ENCODE results near the gene MAPK10. TPM values are rescaled to one million over a fixed set of nuclear protein-coding genes. Genes with fewer than 3 reads are reported as not detected.
"Not testable (repeated sequence)": the region's sequence is repeated elsewhere in the genome, so short reads cannot be mapped to it uniquely, and the experiment has no call there.

MAPK10 gene
- total RNA-seq, 4 donors from 2014 or later, result 4.1 to 50.0 (median 9.4) TPM

- Histone ChIP-seq H3K4me1 (no peaks in the 10 kb centered on the region), H3K4me3 (no peak overlapping the region), H3K27ac (no peak overlapping the region), H3K9me3 (peaks cover 3 to 5% of the 10 kb centered on the region in 2 donors), H3K27me3 (no peaks in the 10 kb centered on the region), H3K36me3 (no peaks in the 10 kb centered on the region)
- no peak for DNase-seq
- TF ChIP-seq CTCF (IDR thresholded peaks at IDR 0.05) (no peak), POLR2AphosphoS5 (IDR thresholded peaks at IDR 0.05) (no peak), POLR2A (IDR thresholded peaks at IDR 0.05) (no peak), EP300 (IDR thresholded peaks at IDR 0.05; ENCODE audit: low read depth) (no peak)
- WGBS, 2 donors (ENCODE audit: low coverage in 1 of 2), result 93% methylated on average over 1 of the region's 1 CpG; no CpG with 5 or more reads in 1 of the 2 donors
- in situ Hi-C loops (cut with MboI; ENCODE audit: low pct_ligation_motif_present in 1 of 4, low pct_unique_long_range_greater_than_20kb in 1 of 4, low sequenced_read_pairs in 3 of 4) (no loop called here), intact Hi-C loops (cut with DNase I; ENCODE audit: low total_unique reads) (no loop called here)
Observed at GRCh38 chr4:86181585-86181984, 178.3 kb downstream of the MAPK10 start.

DNA sequence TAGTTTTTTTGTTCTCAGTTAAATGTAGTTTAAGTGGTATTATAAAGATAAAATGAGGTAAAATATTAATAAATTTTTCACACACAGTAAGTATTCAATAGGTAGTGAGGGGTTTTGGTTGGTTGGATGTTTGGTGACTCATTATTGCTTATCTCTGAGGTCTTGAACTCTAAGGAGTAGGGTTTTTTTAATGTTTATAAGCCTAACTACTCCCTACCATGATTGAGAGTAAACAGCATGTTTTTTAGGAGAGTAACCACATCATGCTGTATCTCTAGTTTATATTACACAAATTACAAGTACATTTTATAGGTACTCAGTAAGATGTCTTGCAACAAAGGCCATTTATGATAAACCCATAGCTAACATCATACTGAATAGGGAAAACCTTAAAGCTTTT, 181.6 kb downstream of the MAPK10 start:
- DNase-seq, result no peak
- intact Hi-C loops (cut with DNase I; ENCODE audit: low total_unique reads) (no loop called here), in situ Hi-C loops (cut with MboI; ENCODE audit: low pct_ligation_motif_present in 1 of 4, low pct_unique_long_range_greater_than_20kb in 1 of 4, low sequenced_read_pairs in 3 of 4) (no loop called here)
- Histone ChIP-seq H3K27me3 (no peaks in the 10 kb centered on the region), H3K4me1 (no peaks in the 10 kb centered on the region), H3K36me3 (no peaks in the 10 kb centered on the region), H3K9me3 (peaks cover 3 to 5% of the 10 kb centered on the region in 2 donors), H3K4me3 (no peak overlapping the region), H3K27ac (no peak overlapping the region)
- TF ChIP-seq POLR2A (IDR thresholded peaks at IDR 0.05), result no peak

DNA sequence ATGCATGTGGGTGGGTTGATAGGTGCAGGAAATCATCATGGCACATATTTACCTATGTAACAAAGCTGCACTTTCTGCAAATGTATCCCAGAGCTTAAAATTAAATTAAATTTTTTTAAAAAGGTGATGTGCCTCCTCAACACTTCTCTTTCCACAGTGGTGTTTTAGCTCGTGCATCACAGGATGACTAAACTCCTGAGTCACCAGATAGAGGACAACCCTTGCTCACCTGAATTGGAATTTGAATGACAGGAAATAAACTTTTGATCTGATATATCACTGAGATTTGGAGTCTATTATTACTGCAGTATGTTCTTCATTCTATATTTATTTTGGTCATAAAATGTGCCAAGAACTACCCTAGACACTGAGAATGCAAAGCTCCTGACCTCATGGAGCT, 185.3 kb downstream of the MAPK10 start:
- Histone ChIP-seq H3K36me3 (no peaks in the 10 kb centered on the region), H3K27me3 (no peaks in the 10 kb centered on the region), H3K27ac (no peak overlapping the region), H3K4me3 (no peak overlapping the region), H3K4me1 (no peaks in the 10 kb centered on the region), H3K9me3 (peaks cover 2 to 3% of the 10 kb centered on the region in 2 donors)
- intact Hi-C loops (cut with DNase I; ENCODE audit: low total_unique reads) (no loop called here), in situ Hi-C loops (cut with MboI; ENCODE audit: low pct_ligation_motif_present in 1 of 4, low pct_unique_long_range_greater_than_20kb in 1 of 4, low sequenced_read_pairs in 3 of 4) (no loop called here)
- DNase-seq, result no peak
- 38 to 64% methylated on average over 1 of the region's 1 CpG for WGBS, 2 donors (ENCODE audit: low coverage in 1 of 2)
- TF ChIP-seq EP300 (IDR thresholded peaks at IDR 0.05; ENCODE audit: low read depth) (no peak), CTCF (IDR thresholded peaks at IDR 0.05) (no peak), POLR2A (IDR thresholded peaks at IDR 0.05) (no peak), POLR2AphosphoS5 (IDR thresholded peaks at IDR 0.05) (no peak)

GRCh38 chr4:86168335-86168734, 191.5 kb downstream of the MAPK10 start:
- WGBS, 2 donors (ENCODE audit: low coverage in 1 of 2), result 60 to 95% methylated on average over 1 to 10 of the region's 10 CpGs
- in situ Hi-C loops (cut with MboI; ENCODE audit: low pct_ligation_motif_present in 1 of 4, low pct_unique_long_range_greater_than_20kb in 1 of 4, low sequenced_read_pairs in 3 of 4); H3K27me3 ChIP-seq; DNase-seq; H3K27ac ChIP-seq; H3K4me3 ChIP-seq; H3K36me3 ChIP-seq; H3K9me3 ChIP-seq; H3K4me1 ChIP-seq; intact Hi-C loops (cut with DNase I; ENCODE audit: low total_unique reads): not testable (repeated sequence)

GRCh38 chr4:86160426-86160825, 199.4 kb downstream of the MAPK10 start:
- Histone ChIP-seq H3K4me3 (no peak overlapping the region), H3K4me1 (no peaks in the 10 kb centered on the region), H3K36me3 (no peaks in the 10 kb centered on the region), H3K27me3 (no peaks in the 10 kb centered on the region), H3K27ac (no peak overlapping the region), H3K9me3 (no peaks in the 10 kb centered on the region)
- 54 to 72% methylated on average over 2 of the region's 2 CpGs for WGBS, 2 donors (ENCODE audit: low coverage in 1 of 2)
- DNase-seq, result no peak
- in situ Hi-C loops (cut with MboI; ENCODE audit: low pct_ligation_motif_present in 1 of 4, low pct_unique_long_range_greater_than_20kb in 1 of 4, low sequenced_read_pairs in 3 of 4), result no loop called here
- intact Hi-C loops (cut with DNase I; ENCODE audit: low total_unique reads), result no loop called here
- TF ChIP-seq POLR2A (IDR thresholded peaks at IDR 0.05) (no peak), POLR2AphosphoS5 (IDR thresholded peaks at IDR 0.05) (no peak), CTCF (IDR thresholded peaks at IDR 0.05) (no peak), EP300 (IDR thresholded peaks at IDR 0.05; ENCODE audit: low read depth) (no peak)
